ENCODE measurements around the gene SATB2. TPM values are rescaled to one million over a fixed set of nuclear protein-coding genes. Genes with fewer than 3 reads are reported as not detected.

Gene SATB2
- total and polyA plus RNA-seq, 2 experiments from 2014 or later: 1.6 to 6.0 TPM

DNA sequence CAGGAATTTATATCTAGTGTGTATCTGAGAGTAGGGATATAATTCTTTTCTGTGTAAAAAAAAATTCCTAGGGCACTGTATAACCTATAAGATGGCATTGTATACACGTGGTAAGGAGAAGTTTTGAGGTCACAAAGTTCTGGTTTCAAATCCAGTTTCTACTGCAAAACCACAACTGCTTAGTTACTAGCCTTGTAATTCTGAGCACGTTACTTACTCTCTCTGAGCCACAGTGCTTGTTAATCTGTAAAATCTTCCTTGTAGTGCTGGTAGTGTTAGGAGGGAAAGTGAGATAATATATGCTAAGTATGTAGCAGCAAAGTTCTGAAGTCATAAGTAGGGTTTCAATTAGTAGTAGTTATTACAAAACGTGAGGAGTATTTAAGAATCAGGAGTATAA, 175.4 kb downstream of the SATB2 start:
- Histone ChIP-seq H3F3A (replicated peaks; ENCODE audit: low read depth) (no peaks in the 10 kb centered on the region), H2AFZ (no peak overlapping the region)
- no peaks in the 10 kb centered on the region for H3K27me3 Mint-ChIP-seq (ENCODE audit: insufficient read depth, low read depth, poor library complexity)

More for the DNA sequence above, 175.4 kb downstream of the SATB2 start:
- Mint-ChIP-seq H3K4me3 (no peak overlapping the region), H3K36me3 (ENCODE audit: low read depth) (peaks cover 19% of the 10 kb centered on the region), H3K4me1 (no peaks in the 10 kb centered on the region), H3K27ac (no peak overlapping the region), H3K9me3 (peaks cover 8% of the 10 kb centered on the region)
- H3K4me1 ChIP-seq (ENCODE audit: insufficient read depth): no peaks in the 10 kb centered on the region
- no peak for DNase-seq (ENCODE audit: low spot score)
- TF ChIP-seq, protein P1, sequence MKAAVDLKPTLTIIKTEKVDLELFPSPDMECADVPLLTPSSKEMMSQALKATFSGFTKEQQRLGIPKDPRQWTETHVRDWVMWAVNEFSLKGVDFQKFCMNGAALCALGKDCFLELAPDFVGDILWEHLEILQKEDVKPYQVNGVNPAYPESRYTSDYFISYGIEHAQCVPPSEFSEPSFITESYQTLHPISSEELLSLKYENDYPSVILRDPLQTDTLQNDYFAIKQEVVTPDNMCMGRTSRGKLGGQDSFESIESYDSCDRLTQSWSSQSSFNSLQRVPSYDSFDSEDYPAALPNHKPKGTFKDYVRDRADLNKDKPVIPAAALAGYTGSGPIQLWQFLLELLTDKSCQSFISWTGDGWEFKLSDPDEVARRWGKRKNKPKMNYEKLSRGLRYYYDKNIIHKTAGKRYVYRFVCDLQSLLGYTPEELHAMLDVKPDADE (IDR thresholded peaks at IDR 0.05): no peak
- no peak for TF ChIP-seq EZH2phosphoT487 (IDR thresholded peaks at IDR 0.05; ENCODE audit: unreplicated experiment)
- no peak for TF ChIP-seq EZH2 (IDR thresholded peaks at IDR 0.05; ENCODE audit: low read depth, unreplicated experiment)
- TF ChIP-seq JUNB (IDR thresholded peaks at IDR 0.05; ENCODE audit: unreplicated experiment): no peak
- no peak for TF ChIP-seq ZNF114 (CRISPR knock-in tag; IDR thresholded peaks at IDR 0.05)
- TF ChIP-seq, protein P2, sequence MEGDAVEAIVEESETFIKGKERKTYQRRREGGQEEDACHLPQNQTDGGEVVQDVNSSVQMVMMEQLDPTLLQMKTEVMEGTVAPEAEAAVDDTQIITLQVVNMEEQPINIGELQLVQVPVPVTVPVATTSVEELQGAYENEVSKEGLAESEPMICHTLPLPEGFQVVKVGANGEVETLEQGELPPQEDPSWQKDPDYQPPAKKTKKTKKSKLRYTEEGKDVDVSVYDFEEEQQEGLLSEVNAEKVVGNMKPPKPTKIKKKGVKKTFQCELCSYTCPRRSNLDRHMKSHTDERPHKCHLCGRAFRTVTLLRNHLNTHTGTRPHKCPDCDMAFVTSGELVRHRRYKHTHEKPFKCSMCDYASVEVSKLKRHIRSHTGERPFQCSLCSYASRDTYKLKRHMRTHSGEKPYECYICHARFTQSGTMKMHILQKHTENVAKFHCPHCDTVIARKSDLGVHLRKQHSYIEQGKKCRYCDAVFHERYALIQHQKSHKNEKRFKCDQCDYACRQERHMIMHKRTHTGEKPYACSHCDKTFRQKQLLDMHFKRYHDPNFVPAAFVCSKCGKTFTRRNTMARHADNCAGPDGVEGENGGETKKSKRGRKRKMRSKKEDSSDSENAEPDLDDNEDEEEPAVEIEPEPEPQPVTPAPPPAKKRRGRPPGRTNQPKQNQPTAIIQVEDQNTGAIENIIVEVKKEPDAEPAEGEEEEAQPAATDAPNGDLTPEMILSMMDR (conservative IDR thresholded peaks at IDR 0.05; ENCODE audit: low read depth in 2 of 2): no peak
- TF ChIP-seq CREB1 (CRISPR knock-in tag; IDR thresholded peaks at IDR 0.05; ENCODE audit: low read depth): no peak
- TF ChIP-seq, protein P3, sequence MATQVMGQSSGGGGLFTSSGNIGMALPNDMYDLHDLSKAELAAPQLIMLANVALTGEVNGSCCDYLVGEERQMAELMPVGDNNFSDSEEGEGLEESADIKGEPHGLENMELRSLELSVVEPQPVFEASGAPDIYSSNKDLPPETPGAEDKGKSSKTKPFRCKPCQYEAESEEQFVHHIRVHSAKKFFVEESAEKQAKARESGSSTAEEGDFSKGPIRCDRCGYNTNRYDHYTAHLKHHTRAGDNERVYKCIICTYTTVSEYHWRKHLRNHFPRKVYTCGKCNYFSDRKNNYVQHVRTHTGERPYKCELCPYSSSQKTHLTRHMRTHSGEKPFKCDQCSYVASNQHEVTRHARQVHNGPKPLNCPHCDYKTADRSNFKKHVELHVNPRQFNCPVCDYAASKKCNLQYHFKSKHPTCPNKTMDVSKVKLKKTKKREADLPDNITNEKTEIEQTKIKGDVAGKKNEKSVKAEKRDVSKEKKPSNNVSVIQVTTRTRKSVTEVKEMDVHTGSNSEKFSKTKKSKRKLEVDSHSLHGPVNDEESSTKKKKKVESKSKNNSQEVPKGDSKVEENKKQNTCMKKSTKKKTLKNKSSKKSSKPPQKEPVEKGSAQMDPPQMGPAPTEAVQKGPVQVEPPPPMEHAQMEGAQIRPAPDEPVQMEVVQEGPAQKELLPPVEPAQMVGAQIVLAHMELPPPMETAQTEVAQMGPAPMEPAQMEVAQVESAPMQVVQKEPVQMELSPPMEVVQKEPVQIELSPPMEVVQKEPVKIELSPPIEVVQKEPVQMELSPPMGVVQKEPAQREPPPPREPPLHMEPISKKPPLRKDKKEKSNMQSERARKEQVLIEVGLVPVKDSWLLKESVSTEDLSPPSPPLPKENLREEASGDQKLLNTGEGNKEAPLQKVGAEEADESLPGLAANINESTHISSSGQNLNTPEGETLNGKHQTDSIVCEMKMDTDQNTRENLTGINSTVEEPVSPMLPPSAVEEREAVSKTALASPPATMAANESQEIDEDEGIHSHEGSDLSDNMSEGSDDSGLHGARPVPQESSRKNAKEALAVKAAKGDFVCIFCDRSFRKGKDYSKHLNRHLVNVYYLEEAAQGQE (IDR thresholded peaks at IDR 0.05; ENCODE audit: unreplicated experiment): no peak
- TF ChIP-seq, protein P4, sequence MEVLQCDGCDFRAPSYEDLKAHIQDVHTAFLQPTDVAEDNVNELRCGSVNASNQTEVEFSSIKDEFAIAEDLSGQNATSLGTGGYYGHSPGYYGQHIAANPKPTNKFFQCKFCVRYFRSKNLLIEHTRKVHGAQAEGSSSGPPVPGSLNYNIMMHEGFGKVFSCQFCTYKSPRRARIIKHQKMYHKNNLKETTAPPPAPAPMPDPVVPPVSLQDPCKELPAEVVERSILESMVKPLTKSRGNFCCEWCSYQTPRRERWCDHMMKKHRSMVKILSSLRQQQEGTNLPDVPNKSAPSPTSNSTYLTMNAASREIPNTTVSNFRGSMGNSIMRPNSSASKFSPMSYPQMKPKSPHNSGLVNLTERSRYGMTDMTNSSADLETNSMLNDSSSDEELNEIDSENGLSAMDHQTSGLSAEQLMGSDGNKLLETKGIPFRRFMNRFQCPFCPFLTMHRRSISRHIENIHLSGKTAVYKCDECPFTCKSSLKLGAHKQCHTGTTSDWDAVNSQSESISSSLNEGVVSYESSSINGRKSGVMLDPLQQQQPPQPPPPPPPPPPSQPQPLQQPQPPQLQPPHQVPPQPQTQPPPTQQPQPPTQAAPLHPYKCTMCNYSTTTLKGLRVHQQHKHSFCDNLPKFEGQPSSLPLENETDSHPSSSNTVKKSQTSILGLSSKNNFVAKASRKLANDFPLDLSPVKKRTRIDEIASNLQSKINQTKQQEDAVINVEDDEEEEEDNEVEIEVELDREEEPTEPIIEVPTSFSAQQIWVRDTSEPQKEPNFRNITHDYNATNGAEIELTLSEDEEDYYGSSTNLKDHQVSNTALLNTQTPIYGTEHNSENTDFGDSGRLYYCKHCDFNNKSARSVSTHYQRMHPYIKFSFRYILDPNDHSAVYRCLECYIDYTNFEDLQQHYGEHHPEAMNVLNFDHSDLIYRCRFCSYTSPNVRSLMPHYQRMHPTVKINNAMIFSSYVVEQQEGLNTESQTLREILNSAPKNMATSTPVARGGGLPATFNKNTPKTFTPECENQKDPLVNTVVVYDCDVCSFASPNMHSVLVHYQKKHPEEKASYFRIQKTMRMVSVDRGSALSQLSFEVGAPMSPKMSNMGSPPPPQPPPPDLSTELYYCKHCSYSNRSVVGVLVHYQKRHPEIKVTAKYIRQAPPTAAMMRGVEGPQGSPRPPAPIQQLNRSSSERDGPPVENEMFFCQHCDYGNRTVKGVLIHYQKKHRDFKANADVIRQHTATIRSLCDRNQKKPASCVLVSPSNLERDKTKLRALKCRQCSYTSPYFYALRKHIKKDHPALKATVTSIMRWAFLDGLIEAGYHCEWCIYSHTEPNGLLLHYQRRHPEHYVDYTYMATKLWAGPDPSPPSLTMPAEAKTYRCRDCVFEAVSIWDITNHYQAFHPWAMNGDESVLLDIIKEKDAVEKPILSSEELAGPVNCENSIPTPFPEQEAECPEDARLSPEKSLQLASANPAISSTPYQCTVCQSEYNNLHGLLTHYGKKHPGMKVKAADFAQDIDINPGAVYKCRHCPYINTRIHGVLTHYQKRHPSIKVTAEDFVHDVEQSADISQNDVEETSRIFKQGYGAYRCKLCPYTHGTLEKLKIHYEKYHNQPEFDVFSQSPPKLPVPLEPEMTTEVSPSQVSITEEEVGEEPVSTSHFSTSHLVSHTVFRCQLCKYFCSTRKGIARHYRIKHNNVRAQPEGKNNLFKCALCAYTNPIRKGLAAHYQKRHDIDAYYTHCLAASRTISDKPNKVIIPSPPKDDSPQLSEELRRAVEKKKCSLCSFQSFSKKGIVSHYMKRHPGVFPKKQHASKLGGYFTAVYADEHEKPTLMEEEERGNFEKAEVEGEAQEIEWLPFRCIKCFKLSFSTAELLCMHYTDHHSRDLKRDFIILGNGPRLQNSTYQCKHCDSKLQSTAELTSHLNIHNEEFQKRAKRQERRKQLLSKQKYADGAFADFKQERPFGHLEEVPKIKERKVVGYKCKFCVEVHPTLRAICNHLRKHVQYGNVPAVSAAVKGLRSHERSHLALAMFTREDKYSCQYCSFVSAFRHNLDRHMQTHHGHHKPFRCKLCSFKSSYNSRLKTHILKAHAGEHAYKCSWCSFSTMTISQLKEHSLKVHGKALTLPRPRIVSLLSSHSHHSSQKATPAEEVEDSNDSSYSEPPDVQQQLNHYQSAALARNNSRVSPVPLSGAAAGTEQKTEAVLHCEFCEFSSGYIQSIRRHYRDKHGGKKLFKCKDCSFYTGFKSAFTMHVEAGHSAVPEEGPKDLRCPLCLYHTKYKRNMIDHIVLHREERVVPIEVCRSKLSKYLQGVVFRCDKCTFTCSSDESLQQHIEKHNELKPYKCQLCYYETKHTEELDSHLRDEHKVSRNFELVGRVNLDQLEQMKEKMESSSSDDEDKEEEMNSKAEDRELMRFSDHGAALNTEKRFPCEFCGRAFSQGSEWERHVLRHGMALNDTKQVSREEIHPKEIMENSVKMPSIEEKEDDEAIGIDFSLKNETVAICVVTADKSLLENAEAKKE (CRISPR knock-in tag; IDR thresholded peaks at IDR 0.05): no peak
- no peak for TF ChIP-seq STAT1 (IDR thresholded peaks at IDR 0.05; ENCODE audit: unreplicated experiment)
- no peak for TF ChIP-seq NANOG (IDR thresholded peaks at IDR 0.05; ENCODE audit: borderline replicate concordance)
- no peak for TF ChIP-seq POLR2AphosphoS5 (IDR thresholded peaks at IDR 0.05; ENCODE audit: low read depth)
- TF ChIP-seq ZNF331 (CRISPR knock-in tag; IDR thresholded peaks at IDR 0.05; ENCODE audit: low read depth): no peak
- no peaks in the 10 kb centered on the region for H3K27me3 ChIP-seq (ENCODE audit: insufficient read depth)
- ATAC-seq: no peak
- H3K27ac ChIP-seq (ENCODE audit: low read depth): no peak overlapping the region
- H3K36me3 ChIP-seq (ENCODE audit: insufficient read depth): no peaks in the 10 kb centered on the region
- no peak overlapping the region for H3K4me3 ChIP-seq
- no peak overlapping the region for H3K4me2 ChIP-seq
- H3K79me2 ChIP-seq (replicated peaks; ENCODE audit: insufficient read depth): no peaks in the 10 kb centered on the region
- no peaks in the 10 kb centered on the region for H4K20me1 ChIP-seq (replicated peaks; ENCODE audit: insufficient read depth)
- peaks cover 9% of the 10 kb centered on the region for H3K9me2 ChIP-seq (ENCODE audit: insufficient read depth)
